DND-41 (cell line): ENCODE results near the gene MRPL11.

Experiments used
- ATAC-seq: fragments of 200-7000 bp; cut with Tn5 transposase; 3 replicates; pipeline ENCODE4 v1.9.1; 2021; ENCODE audit warnings: low read depth; ENCODE audit not compliant: insufficient read depth
- DNase-seq: peaks from one replicate; pipeline ENCODE4 v3.0.0-alpha.2; 2020
- H2AFZ ChIP-seq: 2 replicates; pipeline ENCODE4 v1.6.0; 2012; ENCODE audit warnings: low read depth, low read length
- H3K27ac ChIP-seq: 2 replicates; pipeline ENCODE4 v1.5.1; 2012; ENCODE audit warnings: low read length, inconsistent platforms
- H3K27me3 ChIP-seq: fragments of 200-600 bp; sonication (generic); 2 replicates; pipeline ENCODE4 v1.6.0; 2012; ENCODE audit warnings: low read length, mild to moderate bottlenecking, inconsistent platforms; ENCODE audit not compliant: insufficient read depth, poor library complexity
- H3K36me3 ChIP-seq: 2 replicates; pipeline ENCODE4 v1.5.1; 2012; ENCODE audit warnings: low read length, inconsistent platforms; ENCODE audit not compliant: insufficient read depth
- H3K4me1 ChIP-seq: 2 replicates; pipeline ENCODE4 v1.5.1; 2012; ENCODE audit warnings: mild to moderate bottlenecking, low read length; ENCODE audit not compliant: insufficient read depth
- H3K4me2 ChIP-seq: 2 replicates; pipeline ENCODE4 v1.6.0; 2012; ENCODE audit warnings: mild to moderate bottlenecking, moderate library complexity, low read length, inconsistent platforms; ENCODE audit not compliant: insufficient read depth
- H3K4me3 ChIP-seq, 2 experiments: fragments of 200-600 bp in 1 of 2; shearing (Covaris generic) in 1 of 2; 2 replicates each; pipeline ENCODE4 v1.5.1; 2012 to 2016; ENCODE audit warnings: inconsistent platforms in 2 of 2, low read length in 2 of 2, mild to moderate bottlenecking in 2 of 2, low read depth in 1 of 2, moderate library complexity in 1 of 2
- H3K79me2 ChIP-seq: 2 replicates; pipeline ENCODE4 v1.6.0; 2012; ENCODE audit warnings: low read length, inconsistent platforms; ENCODE audit not compliant: insufficient read depth
- H3K9ac ChIP-seq: 2 replicates; pipeline ENCODE4 v1.6.0; 2012; ENCODE audit warnings: low read depth, mild to moderate bottlenecking, inconsistent platforms, low read length, moderate library complexity
- H3K9me3 ChIP-seq: 2 replicates; pipeline ENCODE4 v1.5.1; 2012; ENCODE audit warnings: low read length, moderate library complexity, mild to moderate bottlenecking, inconsistent platforms; ENCODE audit not compliant: insufficient read depth, severe bottlenecking
- H4K20me1 ChIP-seq: 2 replicates; pipeline ENCODE4 v1.6.0; 2012; ENCODE audit warnings: low read length; ENCODE audit not compliant: insufficient read depth
- EZH2 ChIP-seq: IDR thresholded peaks from 3 replicates; pipeline ENCODE4 v1.6.1; 2012; ENCODE audit warnings: borderline replicate concordance, low read depth, mild to moderate bottlenecking, moderate library complexity, low read length, inconsistent platforms; ENCODE audit not compliant: severe bottlenecking
- TF ChIP-seq, protein P1 (sequence below): IDR thresholded peaks from 2 replicates; pipeline ENCODE4 v1.5.1; 2012; ENCODE audit warnings: borderline replicate concordance, low read length, moderate library complexity, mild to moderate bottlenecking; ENCODE audit not compliant: poor library complexity, severe bottlenecking; ENCODE audit errors: extremely low read depth

The MRPL11 gene

DNA sequence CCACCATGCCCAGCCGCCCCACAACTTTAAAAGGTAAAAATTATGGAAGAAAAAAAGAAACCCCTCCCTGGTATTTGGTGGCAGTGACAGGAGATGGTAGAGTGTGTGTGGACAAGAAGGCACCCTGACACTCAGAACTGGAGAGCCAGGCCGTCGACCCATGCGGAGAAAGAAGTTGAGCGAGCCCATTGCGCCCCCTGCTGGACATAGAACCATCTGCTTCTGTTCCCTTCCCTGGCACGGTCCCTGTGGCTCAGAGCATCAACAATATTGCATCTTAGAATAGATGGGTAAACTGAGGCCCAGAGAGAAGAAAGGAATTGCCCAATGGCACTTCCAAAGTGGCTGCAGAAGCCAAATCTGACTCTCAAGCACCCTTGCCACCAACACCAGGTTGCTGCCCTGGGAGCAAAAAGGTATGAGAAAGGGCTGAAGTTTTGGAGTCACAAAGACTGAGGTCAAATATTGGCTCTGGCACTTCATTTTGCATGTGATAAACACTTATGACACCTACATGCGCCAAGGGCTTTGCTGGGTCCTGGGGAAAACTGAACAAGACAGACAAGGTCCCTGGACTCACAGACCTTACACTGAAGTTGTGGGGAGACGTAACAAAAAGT lies 8.6 kb downstream of the MRPL11 start:
- Histone ChIP-seq H3K9ac (no peak overlapping the region), H3K4me3 (no peak overlapping the region), H4K20me1 (no peaks in the 10 kb centered on the region; the same call in 1 of the 2 replicates), H3K4me1 (no peaks in the 10 kb centered on the region), H3K36me3 (peaks cover 2% of the 10 kb centered on the region; the same call in 1 of the 2 replicates), H2AFZ (no peak overlapping the region), H3K79me2 (no peaks in the 10 kb centered on the region), H3K27ac (no peak overlapping the region), H3K4me2 (no peak overlapping the region), H3K9me3 (no peaks in the 10 kb centered on the region), H3K27me3 (no peaks in the 10 kb centered on the region)
- ATAC-seq, result peak; percentile 96
- peak; percentile 73 for DNase-seq
- no peak for TF ChIP-seq EZH2
- TF ChIP-seq, protein P1, sequence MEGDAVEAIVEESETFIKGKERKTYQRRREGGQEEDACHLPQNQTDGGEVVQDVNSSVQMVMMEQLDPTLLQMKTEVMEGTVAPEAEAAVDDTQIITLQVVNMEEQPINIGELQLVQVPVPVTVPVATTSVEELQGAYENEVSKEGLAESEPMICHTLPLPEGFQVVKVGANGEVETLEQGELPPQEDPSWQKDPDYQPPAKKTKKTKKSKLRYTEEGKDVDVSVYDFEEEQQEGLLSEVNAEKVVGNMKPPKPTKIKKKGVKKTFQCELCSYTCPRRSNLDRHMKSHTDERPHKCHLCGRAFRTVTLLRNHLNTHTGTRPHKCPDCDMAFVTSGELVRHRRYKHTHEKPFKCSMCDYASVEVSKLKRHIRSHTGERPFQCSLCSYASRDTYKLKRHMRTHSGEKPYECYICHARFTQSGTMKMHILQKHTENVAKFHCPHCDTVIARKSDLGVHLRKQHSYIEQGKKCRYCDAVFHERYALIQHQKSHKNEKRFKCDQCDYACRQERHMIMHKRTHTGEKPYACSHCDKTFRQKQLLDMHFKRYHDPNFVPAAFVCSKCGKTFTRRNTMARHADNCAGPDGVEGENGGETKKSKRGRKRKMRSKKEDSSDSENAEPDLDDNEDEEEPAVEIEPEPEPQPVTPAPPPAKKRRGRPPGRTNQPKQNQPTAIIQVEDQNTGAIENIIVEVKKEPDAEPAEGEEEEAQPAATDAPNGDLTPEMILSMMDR, result peak; percentile 93

DNA sequence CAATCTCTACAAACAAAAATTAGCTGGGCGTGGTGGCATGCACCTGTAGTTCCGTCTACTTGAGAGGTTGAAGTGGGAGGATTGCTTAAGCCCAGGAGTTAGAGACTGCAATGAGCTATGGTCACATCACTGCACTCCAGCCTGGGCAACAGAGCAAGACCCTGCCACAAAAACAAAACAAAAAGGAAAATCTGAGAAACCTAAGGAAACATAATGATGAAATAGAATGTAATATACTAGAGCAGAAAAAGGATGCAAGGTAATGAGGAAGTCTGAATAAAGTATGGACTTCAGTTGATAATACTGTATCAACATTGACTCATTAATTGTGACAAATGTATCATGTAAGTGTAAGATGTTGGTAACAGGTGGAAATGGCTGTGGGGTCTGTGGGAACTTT lies 9.7 kb downstream of the MRPL11 start:
- DNase-seq (no peak), ATAC-seq (no peak)
- Histone ChIP-seq H3K4me1 (no peaks in the 10 kb centered on the region), H4K20me1 (peaks cover 6% of the 10 kb centered on the region; the same call in 1 of the 2 replicates), H3K9ac (no peak overlapping the region), H3K4me3 (no peak overlapping the region), H3K79me2 (no peaks in the 10 kb centered on the region), H3K27me3 (no peaks in the 10 kb centered on the region), H3K9me3 (no peaks in the 10 kb centered on the region), H3K36me3 (no peaks in the 10 kb centered on the region), H2AFZ (no peak overlapping the region), H3K27ac (no peak overlapping the region), H3K4me2 (no peak overlapping the region)
- TF ChIP-seq, protein P1, result no peak
- TF ChIP-seq EZH2, result no peak

DNA sequence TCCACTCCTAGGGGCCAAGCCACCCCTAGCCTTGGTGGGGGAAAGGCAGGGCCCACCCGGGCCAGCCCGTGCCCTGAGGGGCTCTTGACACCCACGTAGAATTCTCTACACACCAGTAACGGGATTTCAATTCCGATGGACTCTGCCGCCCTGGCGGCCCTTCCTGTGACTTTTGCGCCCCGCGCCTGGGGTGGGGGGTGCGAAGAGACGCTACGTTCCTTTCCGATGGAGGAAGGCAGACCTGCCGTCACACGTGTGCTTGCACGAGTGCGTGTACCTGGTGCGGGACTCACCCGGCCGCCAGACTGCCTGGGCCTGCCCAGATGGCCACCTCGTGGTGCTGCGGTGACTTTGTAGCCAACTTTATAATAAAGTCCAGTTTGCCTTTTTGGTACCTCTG lies 12.3 kb downstream of the MRPL11 start:
- TF ChIP-seq, protein P1, result no peak
- no peak for TF ChIP-seq EZH2
- H3K9ac ChIP-seq, result no peak overlapping the region
- no peak overlapping the region for H3K27ac ChIP-seq
- no peak overlapping the region for H3K4me3 ChIP-seq
- H3K36me3 ChIP-seq, result no peaks in the 10 kb centered on the region
- H4K20me1 ChIP-seq, result peaks cover 23% of the 10 kb centered on the region
- ATAC-seq, result no peak
- no peak for DNase-seq
- no peaks in the 10 kb centered on the region for H3K79me2 ChIP-seq
- H3K9me3 ChIP-seq, result no peaks in the 10 kb centered on the region
- H2AFZ ChIP-seq, result no peak overlapping the region
- H3K27me3 ChIP-seq, result no peaks in the 10 kb centered on the region
- no peak overlapping the region for H3K4me2 ChIP-seq
- H3K4me1 ChIP-seq, result no peaks in the 10 kb centered on the region
